Pancreas (tissue), 10 donors: Measurements from ENCODE around the gene IRAK1BP1. TPM values are rescaled to one million over a fixed set of nuclear protein-coding genes. Genes with fewer than 3 reads are reported as not detected.

Experiments used
- ATAC-seq, 4 donors: fragments of 200-7000 bp; cut with Tn5 transposase; one replicate each; pipeline versions ENCODE4 v1.8.0 to v1.9.1; 2020; ENCODE audit warnings: mild to moderate bottlenecking in 4 of 4, moderate library complexity in 4 of 4
- DNase-seq, 6 donors: peaks; one replicate each; pipeline ENCODE4 v3.0.0-alpha.2; 2020
- FAIRE-seq: peaks from 2 replicates; lab custom pipeline; 2012; peaks lifted over from hg19 to GRCh38; lab: Jason Lieb, UNC
- H3K27ac ChIP-seq, 4 donors: fragments of 200-600 bp; sonication (generic); 1 replicate in 3 of 4; 2 replicates in 1 of 4; pipeline versions ENCODE4 v1.5.0 to v1.8.0; 2020
- H3K27me3 ChIP-seq, 4 donors: fragments of 200-600 bp; one replicate each; pipeline ENCODE4 v1.8.0; 2021
- H3K36me3 ChIP-seq, 3 donors: fragments of 200-600 bp; sonication (generic) in 1 of 3; one replicate each; pipeline versions ENCODE4 v1.5.0 to v1.8.0; 2020 to 2021
- H3K4me1 ChIP-seq, 3 donors: fragments of 200-600 bp; one replicate each; pipeline ENCODE4 v1.8.0; 2021
- H3K4me3 ChIP-seq, 4 donors: fragments of 200-600 bp; sonication (generic) in 2 of 4; one replicate each; pipeline versions ENCODE4 v1.5.0 to v1.8.0; 2020 to 2021
- H3K9me3 ChIP-seq, 4 donors: fragments of 200-600 bp; one replicate each; pipeline ENCODE4 v1.8.0; 2021
- WGBS, 2 donors: extraction: QIAGEN DNeasy Blood & Tissue Kit; methylation state at CpG; one replicate each; pipeline ENCODE4 v1.1.7; 2013; 5-methylcytosine and 5-hydroxymethylcytosine counted together
- intact Hi-C, 3 donors: fragments of 100-400 bp; cut with DNase I; formaldehyde crosslinking; loops; one replicate each; pipeline versions ENCODE4 v1.11.1 to v1.14.2; 2022
- polyA plus RNA-seq, 2 donors: library from polyadenylated mRNA; stranded (reverse); fragments of 200-250 nt; gene quantifications; one replicate each; pipeline ENCODE4 v1.2.3, GENCODE V29; 2013
- total RNA-seq, 6 donors: library from RNA; stranded (reverse); fragmentation: NEBNext Ultra II Directional in 4 of 6; extraction: Animal tissue kit (Norgen Biotek cat#: 25700) in 4 of 6; gene quantifications; one replicate each; pipeline versions ENCODE4 v1.2.1 to v1.2.4, GENCODE V29; 2021 to 2023
- TF ChIP-seq, protein P1 (sequence below), 4 donors: fragments of 200-600 bp; sonication (generic) in 3 of 4; IDR thresholded peaks; one replicate each; pipeline versions ENCODE4 v1.5.0 to v1.8.0; 2021; ENCODE audit warnings: antibody characterized with exemption in 4 of 4
- donor health status: healthy with polysubstance abuse.
- donor health status: DM: no; HTN: no; CAD: no; lungs with moderate emphysema.
- donor health status: DM: no; HTN: no; CAD: no.
- donor health status: control.
- donor health status: control.
- donor health status: Bipolar disorder and iron deficiency.
- donor health status: DM: yes; HTN: yes; CAD: no.
- donor health status: DM: no; HTN: no; CAD: no.
- donor health status: DM: no; HTN: no; CAD: no.
- donor health status: DM: yes; HTN: yes; CAD: no.

The IRAK1BP1 gene
- total and polyA plus RNA-seq, 8 donors: 2.4 to 5.6 (median 3.4) TPM

DNA sequence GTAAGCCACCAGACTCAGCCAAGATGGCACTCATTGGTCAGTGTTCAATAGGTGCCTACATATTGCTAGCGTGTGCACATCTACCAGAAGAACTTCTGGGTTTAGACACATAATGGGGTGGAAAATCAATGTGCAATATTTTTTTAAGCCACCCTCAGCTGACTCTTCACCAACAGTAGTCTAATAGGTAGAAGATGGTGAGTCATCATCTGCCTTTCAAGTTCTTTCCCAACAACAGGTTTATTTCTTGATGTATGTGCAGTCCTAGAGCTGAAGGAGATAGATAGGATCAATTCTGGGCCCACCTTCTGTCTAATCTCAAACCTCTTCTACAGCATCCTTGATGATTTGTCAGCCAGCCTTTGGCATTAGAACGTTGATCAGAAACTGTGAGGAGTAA, 41.3 kb downstream of the IRAK1BP1 start:
- intact Hi-C loops: no loop called here
- Histone ChIP-seq H3K4me3 (no peak overlapping the region), H3K27me3 (no peaks in the 10 kb centered on the region), H3K9me3 (no peaks in the 10 kb centered on the region), H3K4me1 (no peaks in the 10 kb centered on the region), H3K36me3 (no peaks in the 10 kb centered on the region), H3K27ac (no peak overlapping the region)
- WGBS, 2 donors: 77 to 87% methylated on average over 2 of the region's 2 CpGs
- ATAC-seq (no peak), DNase-seq (no peak), FAIRE-seq (no peak)
- TF ChIP-seq, protein P1, sequence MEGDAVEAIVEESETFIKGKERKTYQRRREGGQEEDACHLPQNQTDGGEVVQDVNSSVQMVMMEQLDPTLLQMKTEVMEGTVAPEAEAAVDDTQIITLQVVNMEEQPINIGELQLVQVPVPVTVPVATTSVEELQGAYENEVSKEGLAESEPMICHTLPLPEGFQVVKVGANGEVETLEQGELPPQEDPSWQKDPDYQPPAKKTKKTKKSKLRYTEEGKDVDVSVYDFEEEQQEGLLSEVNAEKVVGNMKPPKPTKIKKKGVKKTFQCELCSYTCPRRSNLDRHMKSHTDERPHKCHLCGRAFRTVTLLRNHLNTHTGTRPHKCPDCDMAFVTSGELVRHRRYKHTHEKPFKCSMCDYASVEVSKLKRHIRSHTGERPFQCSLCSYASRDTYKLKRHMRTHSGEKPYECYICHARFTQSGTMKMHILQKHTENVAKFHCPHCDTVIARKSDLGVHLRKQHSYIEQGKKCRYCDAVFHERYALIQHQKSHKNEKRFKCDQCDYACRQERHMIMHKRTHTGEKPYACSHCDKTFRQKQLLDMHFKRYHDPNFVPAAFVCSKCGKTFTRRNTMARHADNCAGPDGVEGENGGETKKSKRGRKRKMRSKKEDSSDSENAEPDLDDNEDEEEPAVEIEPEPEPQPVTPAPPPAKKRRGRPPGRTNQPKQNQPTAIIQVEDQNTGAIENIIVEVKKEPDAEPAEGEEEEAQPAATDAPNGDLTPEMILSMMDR (IDR thresholded peaks at IDR 0.05): no peak

DNA sequence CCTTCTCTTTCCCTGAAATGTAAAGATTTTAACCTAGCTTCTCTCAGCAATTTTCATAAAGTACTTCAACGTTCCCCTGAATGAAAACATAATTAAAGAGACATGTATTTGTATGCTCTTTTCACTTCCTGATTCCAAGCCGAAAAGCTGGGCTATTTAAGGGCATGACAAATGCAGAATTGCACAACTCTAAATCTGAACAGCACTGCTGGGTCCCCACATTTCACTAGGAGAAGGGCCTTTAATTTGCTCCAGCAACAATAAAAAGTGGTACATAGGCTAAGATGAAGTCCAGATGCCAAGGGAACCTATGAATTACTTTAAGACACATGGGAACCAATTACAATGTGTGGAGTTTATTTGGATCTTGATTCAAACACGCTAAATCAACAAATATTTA, 42.0 kb downstream of the IRAK1BP1 start:
- intact Hi-C loops: no loop called here
- WGBS, 2 donors: 57 to 67% methylated on average over 3 of the region's 3 CpGs
- ATAC-seq: peak in 3 of 4 donors; percentile 46 to 65 (median 61)

DNA sequence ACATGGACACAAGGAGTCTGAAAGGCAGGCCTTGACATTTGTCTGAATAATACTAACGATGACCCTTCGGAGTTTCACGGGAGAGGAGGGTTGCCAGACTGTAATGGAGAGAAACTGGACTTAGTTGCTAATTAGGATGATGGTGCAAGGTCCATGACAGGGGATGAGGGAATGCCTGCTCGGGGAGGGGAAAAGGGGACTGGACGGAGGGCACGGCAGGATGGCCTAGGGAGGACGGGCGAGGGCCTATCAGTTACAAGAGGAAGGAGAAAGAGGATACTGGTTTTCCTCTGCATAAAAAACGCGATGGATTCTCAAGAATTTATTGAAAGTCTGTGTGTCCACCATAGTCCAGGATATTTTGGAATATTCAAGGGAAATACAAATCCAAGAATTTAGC, 42.7 kb downstream of the IRAK1BP1 start:
- no peak for DNase-seq
- Histone ChIP-seq H3K36me3 (no peaks in the 10 kb centered on the region), H3K9me3 (no peaks in the 10 kb centered on the region), H3K27me3 (no peaks in the 10 kb centered on the region), H3K4me3 (peak overlapping the region in 1 of 4 donors; percentile 38), H3K4me1 (no peaks in the 10 kb centered on the region), H3K27ac (no peak overlapping the region)
- ATAC-seq: peak in 1 of 4 donors; percentile 22
- no peak for FAIRE-seq
- WGBS, 2 donors: 88 to 91% methylated on average over 10 of the region's 10 CpGs
- intact Hi-C loops: no loop called here
- TF ChIP-seq, protein P1 (IDR thresholded peaks at IDR 0.05): no peak

More for the DNA sequence above, 42.0 kb downstream of the IRAK1BP1 start:
- Histone ChIP-seq H3K27ac (no peak overlapping the region), H3K4me1 (no peaks in the 10 kb centered on the region), H3K9me3 (no peaks in the 10 kb centered on the region), H3K27me3 (no peaks in the 10 kb centered on the region), H3K36me3 (no peaks in the 10 kb centered on the region), H3K4me3 (no peak overlapping the region)
- FAIRE-seq (no peak), DNase-seq (no peak)
- TF ChIP-seq, protein P1 (IDR thresholded peaks at IDR 0.05): no peak

DNA sequence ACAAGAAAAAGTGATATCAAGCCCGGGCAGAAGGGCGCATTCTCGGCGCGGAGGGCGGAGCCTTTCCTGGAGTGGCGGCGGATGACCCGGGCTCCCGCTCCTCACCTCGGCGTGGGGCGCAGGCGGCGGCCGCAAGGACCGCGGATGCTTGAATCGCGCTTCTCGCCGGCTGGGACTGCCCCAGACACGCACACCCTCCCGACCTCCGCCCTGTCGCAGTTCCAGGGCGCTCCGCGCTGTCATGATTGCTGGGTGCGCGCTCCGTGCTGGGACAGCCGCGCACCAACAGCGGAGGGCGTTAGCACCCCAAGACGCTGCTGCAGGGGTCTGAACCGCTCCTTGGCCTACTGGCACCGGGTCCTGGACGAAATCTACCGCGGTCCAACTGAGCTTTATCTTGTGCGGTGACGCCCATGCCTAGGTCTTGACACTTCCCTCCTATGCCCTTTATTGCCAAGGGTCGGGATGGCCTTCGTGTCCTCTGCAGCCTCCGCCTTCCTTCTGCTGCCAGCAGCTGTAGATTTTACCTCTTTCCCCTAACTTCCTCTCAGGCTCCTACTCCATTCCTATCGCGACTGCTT, 43.3 kb downstream of the IRAK1BP1 start:
- Histone ChIP-seq H3K27ac (no peak overlapping the region), H3K9me3 (no peaks in the 10 kb centered on the region), H3K4me1 (no peaks in the 10 kb centered on the region), H3K36me3 (no peaks in the 10 kb centered on the region), H3K27me3 (no peaks in the 10 kb centered on the region), H3K4me3 (peak overlapping the region; percentile 21 to 47 (median 34))
- intact Hi-C loops: no loop called here
- 3 to 4% methylated on average over 49 of the region's 49 CpGs for WGBS, 2 donors
- TF ChIP-seq, protein P1 (IDR thresholded peaks at IDR 0.05): no peak
- FAIRE-seq: no peak
- DNase-seq: peak in 3 of 6 donors; percentile 13 to 64 (median 50)
- peak; percentile 58 to 84 (median 72) for ATAC-seq

DNA sequence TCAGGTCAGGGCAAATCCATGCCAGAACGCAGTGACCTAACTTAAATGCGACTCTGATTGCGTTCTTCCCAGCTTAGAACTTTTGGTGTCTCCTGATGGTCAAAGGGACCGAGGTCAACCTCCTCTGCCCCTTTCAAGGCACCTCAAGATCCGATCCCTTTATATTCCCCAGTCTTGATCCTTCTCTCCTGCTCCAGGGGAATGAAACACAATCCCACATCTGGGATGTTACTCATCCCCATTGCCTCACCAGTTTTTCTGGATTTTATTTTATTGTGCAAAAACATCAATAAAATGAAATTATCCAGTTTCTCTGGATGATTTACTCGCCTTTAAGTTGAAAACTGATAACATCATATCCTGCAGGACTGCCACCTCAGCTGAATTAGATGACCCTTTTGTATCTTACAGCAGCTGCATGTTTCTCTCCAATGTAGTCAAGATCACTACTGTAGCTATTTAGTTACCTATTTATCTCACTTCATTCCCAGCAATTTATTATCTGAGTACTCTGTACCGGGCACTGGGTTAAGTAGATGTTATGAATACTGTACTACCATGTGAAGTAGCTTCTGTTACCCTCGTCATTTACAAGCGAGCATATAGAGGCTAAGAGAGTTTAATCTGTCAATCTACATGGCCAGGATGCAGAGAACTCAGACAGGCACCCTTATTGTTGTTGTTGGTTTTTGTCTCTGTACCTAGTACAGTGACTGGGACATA, 44.0 kb downstream of the IRAK1BP1 start:
- WGBS, 2 donors: 49 to 51% methylated on average over 9 of the region's 9 CpGs
- Histone ChIP-seq H3K4me1 (no peaks in the 10 kb centered on the region), H3K36me3 (no peaks in the 10 kb centered on the region), H3K27me3 (no peaks in the 10 kb centered on the region), H3K4me3 (peak overlapping the region in 2 of 4 donors; percentile 38 to 47), H3K9me3 (no peaks in the 10 kb centered on the region), H3K27ac (no peak overlapping the region)
- ATAC-seq (peak in 1 of 4 donors; percentile 37), DNase-seq (no peak), FAIRE-seq (no peak)
- TF ChIP-seq, protein P1 (IDR thresholded peaks at IDR 0.05): no peak
- intact Hi-C loops: no loop called here
